Endodermal cell (in vitro differentiated cells): Measurements from ENCODE around the gene CSF3R. TPM values are rescaled to one million over a fixed set of nuclear protein-coding genes. Genes with fewer than 3 reads are reported as not detected.

ENCODE experiments used
- DNase-seq: peaks from one replicate; pipeline ENCODE4 v3.0.0-alpha.2; 2017
- H3K27ac ChIP-seq: 2 replicates; pipeline ENCODE4 v1.5.1; 2013; ENCODE audit warnings: mild to moderate bottlenecking, low read depth, low read length, moderate library complexity
- H3K27me3 ChIP-seq: 2 replicates; pipeline ENCODE4 v1.6.1; 2013; ENCODE audit warnings: mild to moderate bottlenecking, low read length, moderate library complexity; ENCODE audit not compliant: insufficient read depth, control insufficient read depth, poor library complexity, severe bottlenecking
- H3K36me3 ChIP-seq: 2 replicates; pipeline ENCODE4 v1.7.0; 2013; ENCODE audit warnings: mild to moderate bottlenecking, low read length, moderate library complexity; ENCODE audit not compliant: control insufficient read depth, insufficient read depth
- H3K4me1 ChIP-seq: one replicate; pipeline ENCODE4 v1.7.0; 2013; ENCODE audit warnings: low read length; ENCODE audit not compliant: control insufficient read depth, insufficient read depth
- H3K4me3 ChIP-seq: 2 replicates; pipeline ENCODE4 v1.5.1; 2013; ENCODE audit warnings: mild to moderate bottlenecking, low read length, moderate library complexity
- H3K9ac ChIP-seq: 2 replicates; pipeline ENCODE4 v1.6.1; 2013; ENCODE audit warnings: mild to moderate bottlenecking, low read length, moderate library complexity; ENCODE audit not compliant: poor library complexity, severe bottlenecking; ENCODE audit errors: extremely low read depth
- H3K9me3 ChIP-seq: 2 replicates; pipeline ENCODE4 v1.6.1; 2013; ENCODE audit warnings: mild to moderate bottlenecking, low read length, moderate library complexity; ENCODE audit not compliant: control insufficient read depth
- H3K27ac Mint-ChIP-seq: 2 replicates; pipeline ENCODE4 v1.8.0; 2020; ENCODE audit warnings: mixed read lengths
- H3K27me3 Mint-ChIP-seq: 2 replicates; pipeline ENCODE4 v1.8.0; 2021; ENCODE audit warnings: mild to moderate bottlenecking, mixed read lengths; ENCODE audit not compliant: insufficient read depth
- H3K36me3 Mint-ChIP-seq: 2 replicates; pipeline ENCODE4 v1.8.0; 2020; ENCODE audit warnings: low read depth, mixed read lengths
- H3K4me1 Mint-ChIP-seq: 2 replicates; pipeline ENCODE4 v1.8.0; 2020; ENCODE audit warnings: mixed read lengths
- H3K4me3 Mint-ChIP-seq: 2 replicates; pipeline ENCODE4 v1.8.0; 2020; ENCODE audit warnings: mild to moderate bottlenecking, moderate library complexity, mixed read lengths
- H3K9me3 Mint-ChIP-seq: 2 replicates; pipeline ENCODE4 v1.8.0; 2020; ENCODE audit warnings: mild to moderate bottlenecking, mixed read lengths
- CTCF ChIP-seq: fragments of 200-600 bp; sonication (generic); conservative IDR thresholded peaks from 2 replicates; pipeline ENCODE4 v1.5.0; 2021; ENCODE audit warnings: antibody characterized with exemption, mild to moderate bottlenecking
- WGBS, 2 experiments: methylation state at CpG; one replicate each; pipeline versions ENCODE4 v1.1.5 to v1.1.7; 2013; ENCODE audit warnings: missing lambda C conversion rate in 2 of 2, mixed read lengths in 1 of 2; ENCODE audit not compliant: insufficient coverage in 1 of 2, insufficient read length in 1 of 2; 5-methylcytosine and 5-hydroxymethylcytosine counted together
- total RNA-seq, 2 donors: library from RNA; stranded (reverse); fragmentation: NEBNext Ultra II Directional in 1 of 2; extraction: Animal tissue kit (Norgen Biotek cat#: 25700) in 1 of 2; gene quantifications; 2 replicates in 1 of 2; 3 replicates in 1 of 2; pipeline ENCODE4 v1.2.1, GENCODE V29; 2021

CSF3R gene
- total RNA-seq, 2 donors from 2014 or later: 1.5 TPM

GRCh38 chr1:36440044-36440443 lies 42.7 kb downstream of the CSF3R start:
- Histone ChIP-seq H3K9me3 (no peaks in the 10 kb centered on the region), H3K4me3 (no peak overlapping the region), H3K27ac (no peak overlapping the region), H3K36me3 (no peaks in the 10 kb centered on the region), H3K27me3 (no peaks in the 10 kb centered on the region), H3K9ac (no peak overlapping the region), H3K4me1 (peaks cover 2% of the 10 kb centered on the region)
- WGBS, 2 experiments: 63 to 65% methylated on average over 2 to 3 of the region's 3 CpGs
- Mint-ChIP-seq H3K36me3 (peaks cover 7% of the 10 kb centered on the region), H3K4me1 (peaks cover 12% of the 10 kb centered on the region), H3K27ac (peak overlapping the region; percentile 77), H3K9me3 (no peaks in the 10 kb centered on the region), H3K4me3 (no peak overlapping the region), H3K27me3 (no peaks in the 10 kb centered on the region)
- DNase-seq: no peak
- TF ChIP-seq CTCF: no peak

- Mint-ChIP-seq H3K9me3 (no peaks in the 10 kb centered on the region), H3K36me3 (peaks cover 7% of the 10 kb centered on the region), H3K4me1 (peaks cover 12% of the 10 kb centered on the region), H3K27me3 (no peaks in the 10 kb centered on the region), H3K4me3 (no peak overlapping the region), H3K27ac (no peak overlapping the region)
- H3K27ac ChIP-seq: no peak overlapping the region
- H3K36me3 ChIP-seq: no peaks in the 10 kb centered on the region
- no peak overlapping the region for H3K9ac ChIP-seq
- 93 to 94% methylated on average over 3 to 4 of the region's 4 CpGs for WGBS, 2 experiments
- no peak for DNase-seq
- no peak for TF ChIP-seq CTCF
- H3K4me1 ChIP-seq: peaks cover 2% of the 10 kb centered on the region
- no peak overlapping the region for H3K4me3 ChIP-seq
- no peaks in the 10 kb centered on the region for H3K9me3 ChIP-seq
- H3K27me3 ChIP-seq: no peaks in the 10 kb centered on the region
Observed at GRCh38 chr1:36438715-36439114, 44.0 kb downstream of the CSF3R start.

GRCh38 chr1:36436821-36437220 lies 45.9 kb downstream of the CSF3R start:
- peaks cover 12% of the 10 kb centered on the region for H3K36me3 Mint-ChIP-seq
- no peaks in the 10 kb centered on the region for H3K9me3 ChIP-seq
- no peaks in the 10 kb centered on the region for H3K36me3 ChIP-seq
- H3K4me3 ChIP-seq: no peak overlapping the region
- no peak for TF ChIP-seq CTCF
- no peaks in the 10 kb centered on the region for H3K27me3 Mint-ChIP-seq
- no peak overlapping the region for H3K27ac Mint-ChIP-seq
- H3K4me1 Mint-ChIP-seq: peaks cover 12% of the 10 kb centered on the region
- 75 to 100% methylated on average over 1 of the region's 1 CpG for WGBS, 2 experiments
- no peaks in the 10 kb centered on the region for H3K9me3 Mint-ChIP-seq
- peaks cover 2% of the 10 kb centered on the region for H3K4me1 ChIP-seq
- H3K27me3 ChIP-seq: no peaks in the 10 kb centered on the region
- DNase-seq: no peak
- H3K9ac ChIP-seq: no peak overlapping the region
- H3K27ac ChIP-seq: no peak overlapping the region
- no peak overlapping the region for H3K4me3 Mint-ChIP-seq
